Erythroblast (primary cell): ENCODE data around the gene SH3D19.

ENCODE experiments used
- GATA1 ChIP-seq: IDR thresholded peaks from 2 replicates; pipeline ENCODE4 v1.6.1; 2011; ENCODE audit warnings: low read depth, mild to moderate bottlenecking, control low read depth, low read length, moderate library complexity
- POLR2A ChIP-seq: IDR thresholded peaks from 2 replicates; pipeline ENCODE4 v1.6.1; 2011; ENCODE audit warnings: mild to moderate bottlenecking, low read length

- no peak for TF ChIP-seq POLR2A
- TF ChIP-seq GATA1 = no peak
Measured at GRCh38 chr4:151157543-151157942, 167.9 kb downstream of the SH3D19 start.
